DMS79 treated with DMSO at 0.1 percent for 48 hours (cell line): Measurements from ENCODE around the gene TMEM91.

Experiments
- DNase-seq: peaks from one replicate; lab custom pipeline; 2025; lab: John Stamatoyannopoulos, UW

The TMEM91 gene

GRCh38 chr19:41412953-41413352 is 36.6 kb downstream of the TMEM91 start:
- no peak for DNase-seq

DNA sequence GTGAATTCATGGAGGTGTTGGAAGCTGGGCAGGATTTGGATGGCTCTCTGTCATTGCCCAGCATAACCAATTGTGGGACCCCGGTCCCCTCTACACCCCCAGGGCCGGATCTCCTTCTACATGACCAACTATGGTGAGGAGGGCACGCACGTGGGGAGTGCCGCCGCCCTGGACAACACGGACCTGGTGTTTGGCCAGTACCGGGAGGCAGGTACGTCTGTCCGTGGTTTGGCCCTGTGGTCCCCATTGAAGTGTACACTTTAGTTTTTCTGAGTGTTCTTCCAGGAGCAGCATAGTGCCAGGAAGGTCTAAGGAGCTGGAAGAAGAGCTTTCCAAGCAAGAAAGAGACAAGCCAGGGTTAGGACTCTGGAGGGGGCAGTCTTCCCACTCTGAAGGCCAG is 37.6 kb downstream of the TMEM91 start:
- no peak for DNase-seq

DNA sequence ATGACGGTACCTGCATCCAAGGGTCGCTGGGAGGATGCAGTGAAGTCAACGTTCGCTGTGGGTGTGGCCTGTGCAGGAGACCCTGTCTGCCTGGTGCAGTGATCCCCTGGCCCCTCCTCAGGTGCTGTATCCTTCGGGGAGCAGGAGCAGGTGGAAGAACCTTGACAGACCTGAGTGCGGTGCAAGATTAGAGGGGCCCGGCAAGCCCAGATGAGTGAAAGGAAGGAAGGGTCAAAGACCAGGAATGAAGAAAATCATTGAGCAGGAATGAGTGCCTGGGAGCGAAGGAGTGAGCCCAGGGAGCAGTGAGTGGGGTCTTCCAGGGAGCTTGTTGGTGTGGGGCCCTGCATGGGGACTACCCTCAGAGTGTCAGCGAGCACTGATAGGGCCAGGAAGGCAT is 38.1 kb downstream of the TMEM91 start:
- peak; percentile 53 for DNase-seq

- peak; percentile 98 for DNase-seq
Measured at GRCh38 chr19:41415154-41415571, 38.8 kb downstream of the TMEM91 start.

- DNase-seq: peak; percentile 9
Measured at GRCh38 chr19:41416194-41416674, 39.9 kb downstream of the TMEM91 start.

DNA sequence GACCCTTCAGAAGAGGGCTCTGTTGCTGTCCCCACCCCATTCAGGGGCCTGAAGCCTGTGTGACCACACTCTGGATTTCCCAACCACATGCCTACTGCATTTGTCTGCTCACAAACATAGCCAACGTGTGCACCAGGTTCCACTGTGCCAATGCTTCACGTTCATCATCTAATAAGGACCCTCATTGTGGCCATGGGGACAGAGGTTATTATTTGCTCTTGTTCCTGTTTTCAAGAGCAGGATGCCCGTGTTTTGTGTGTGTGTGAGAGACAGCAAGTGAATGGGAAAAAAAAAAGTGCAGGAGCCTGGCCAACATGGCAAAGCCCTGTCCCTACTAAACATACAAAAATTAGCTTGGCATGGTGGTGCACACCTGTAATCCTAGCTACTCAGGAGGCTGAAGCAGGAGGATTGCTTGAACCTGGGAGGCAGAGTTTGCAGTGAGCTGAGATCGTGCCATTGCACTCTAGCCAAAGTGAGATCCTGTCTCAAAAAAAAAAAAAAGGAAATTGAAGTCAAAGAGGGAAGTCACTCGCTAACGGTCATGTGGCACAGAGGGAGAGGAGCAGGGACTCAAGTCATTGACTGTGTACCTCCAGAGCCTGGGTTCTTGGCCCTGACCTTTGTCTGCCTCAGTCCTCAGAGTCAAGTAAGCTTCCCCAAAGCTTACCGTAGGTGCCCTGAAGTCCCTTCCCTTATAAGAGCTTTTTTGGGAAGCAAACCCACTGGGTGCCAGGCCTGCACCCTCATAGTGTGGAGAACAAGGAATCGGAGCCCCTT is 44.0 kb downstream of the TMEM91 start:
- DNase-seq: no peak

DNA sequence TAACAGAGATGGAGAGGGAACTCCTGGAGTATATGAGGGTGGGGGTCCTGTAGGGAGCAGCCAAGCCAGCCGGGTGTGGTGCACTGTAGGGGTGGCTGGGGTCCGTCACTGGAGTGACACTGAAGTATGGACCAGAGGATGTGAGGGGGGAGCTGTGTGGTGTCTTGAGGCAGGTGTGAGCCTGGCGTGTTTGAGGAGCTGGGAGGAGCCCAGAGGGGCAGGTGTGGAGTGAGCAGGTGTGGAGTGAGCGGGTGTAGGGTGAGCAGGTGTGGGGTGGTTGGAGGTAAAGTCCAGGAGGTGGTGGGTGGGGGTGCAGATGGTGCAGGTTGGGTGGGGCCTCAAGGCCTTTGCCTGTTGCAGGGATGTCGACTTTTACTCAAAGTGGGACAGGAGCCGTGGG is 45.0 kb downstream of the TMEM91 start:
- DNase-seq: peak; percentile 58

DNA sequence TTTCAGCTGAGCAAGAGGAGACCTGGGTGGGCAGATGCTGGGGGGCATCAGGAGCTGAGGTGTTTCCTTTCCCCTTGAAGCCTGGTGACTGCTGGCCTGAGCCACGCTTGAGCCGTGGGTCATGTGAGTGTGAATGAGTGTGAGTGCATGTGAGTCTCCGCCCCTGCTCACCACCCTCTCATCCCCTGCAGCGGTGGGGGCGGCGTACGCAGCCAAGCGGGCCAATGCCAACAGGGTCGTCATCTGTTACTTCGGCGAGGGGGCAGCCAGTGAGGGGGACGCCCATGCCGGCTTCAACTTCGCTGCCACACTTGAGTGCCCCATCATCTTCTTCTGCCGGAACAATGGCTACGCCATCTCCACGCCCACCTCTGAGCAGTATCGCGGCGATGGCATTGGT is 45.6 kb downstream of the TMEM91 start:
- no peak for DNase-seq

DNA sequence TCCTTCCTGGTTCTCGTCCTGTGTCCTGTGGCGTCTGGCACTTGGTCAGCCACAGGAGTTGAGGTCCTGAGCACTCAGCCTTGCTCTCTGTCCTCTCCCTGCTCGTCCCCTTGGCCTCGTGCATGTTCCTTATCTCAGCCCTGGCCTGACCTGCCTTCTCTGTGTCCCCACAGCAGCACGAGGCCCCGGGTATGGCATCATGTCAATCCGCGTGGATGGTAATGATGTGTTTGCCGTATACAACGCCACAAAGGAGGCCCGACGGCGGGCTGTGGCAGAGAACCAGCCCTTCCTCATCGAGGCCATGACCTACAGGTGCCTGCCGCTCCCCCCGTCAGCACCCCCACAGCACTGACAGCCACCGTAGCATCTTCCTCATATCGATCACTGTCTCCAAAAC is 46.1 kb downstream of the TMEM91 start:
- no peak for DNase-seq

- DNase-seq: no peak
Measured at GRCh38 chr19:41422955-41423354, 46.6 kb downstream of the TMEM91 start.

GRCh38 chr19:41424335-41425173 is 48.2 kb downstream of the TMEM91 start:
- no peak for DNase-seq

DNA sequence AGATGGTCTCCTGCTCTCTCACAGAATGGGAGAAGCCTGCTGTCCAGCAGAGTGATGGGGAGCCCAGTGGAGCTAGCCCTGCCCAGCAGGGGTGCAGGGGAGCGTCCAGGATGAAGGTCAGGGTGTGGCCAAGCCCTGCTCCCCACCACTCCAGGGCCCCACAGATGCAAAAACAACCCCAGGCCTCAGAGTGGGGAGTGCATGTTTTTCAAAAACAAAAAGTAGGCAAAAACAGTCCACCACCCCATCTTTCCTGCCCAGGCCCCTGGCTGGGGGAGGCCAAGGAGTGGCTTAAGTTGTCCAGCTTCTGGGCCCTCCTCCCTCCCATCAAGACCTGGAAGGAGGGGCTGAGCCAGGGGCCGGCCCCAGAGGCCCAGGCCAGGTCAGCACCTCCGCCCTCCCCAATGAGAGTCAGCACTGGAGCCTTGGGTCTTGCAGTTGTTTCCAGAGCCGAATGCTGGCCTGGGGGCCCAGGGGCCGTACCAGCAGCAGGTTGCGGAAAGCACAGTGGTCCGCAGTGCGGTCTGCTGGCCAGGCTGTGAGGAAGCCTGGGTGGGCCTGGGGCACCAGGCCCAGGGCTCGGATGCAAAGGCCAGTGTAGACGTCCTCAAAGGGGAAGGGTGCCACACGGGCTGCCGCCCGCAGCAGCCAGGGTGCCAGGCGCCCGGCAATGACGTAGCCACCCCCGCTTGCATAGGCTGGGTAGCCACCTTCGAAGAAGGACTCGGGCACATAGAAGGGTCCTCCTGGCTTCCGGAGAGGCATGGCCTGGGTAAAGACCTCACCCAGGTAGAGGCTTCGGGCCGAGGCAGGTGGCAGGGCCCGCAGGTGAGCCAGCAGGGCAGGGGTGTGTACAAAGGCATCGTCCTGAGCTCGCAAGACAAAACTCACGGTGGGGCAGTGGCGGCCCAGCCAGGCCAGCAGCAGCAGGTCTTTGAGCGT is 49.1 kb downstream of the TMEM91 start:
- DNase-seq: no peak

DNA sequence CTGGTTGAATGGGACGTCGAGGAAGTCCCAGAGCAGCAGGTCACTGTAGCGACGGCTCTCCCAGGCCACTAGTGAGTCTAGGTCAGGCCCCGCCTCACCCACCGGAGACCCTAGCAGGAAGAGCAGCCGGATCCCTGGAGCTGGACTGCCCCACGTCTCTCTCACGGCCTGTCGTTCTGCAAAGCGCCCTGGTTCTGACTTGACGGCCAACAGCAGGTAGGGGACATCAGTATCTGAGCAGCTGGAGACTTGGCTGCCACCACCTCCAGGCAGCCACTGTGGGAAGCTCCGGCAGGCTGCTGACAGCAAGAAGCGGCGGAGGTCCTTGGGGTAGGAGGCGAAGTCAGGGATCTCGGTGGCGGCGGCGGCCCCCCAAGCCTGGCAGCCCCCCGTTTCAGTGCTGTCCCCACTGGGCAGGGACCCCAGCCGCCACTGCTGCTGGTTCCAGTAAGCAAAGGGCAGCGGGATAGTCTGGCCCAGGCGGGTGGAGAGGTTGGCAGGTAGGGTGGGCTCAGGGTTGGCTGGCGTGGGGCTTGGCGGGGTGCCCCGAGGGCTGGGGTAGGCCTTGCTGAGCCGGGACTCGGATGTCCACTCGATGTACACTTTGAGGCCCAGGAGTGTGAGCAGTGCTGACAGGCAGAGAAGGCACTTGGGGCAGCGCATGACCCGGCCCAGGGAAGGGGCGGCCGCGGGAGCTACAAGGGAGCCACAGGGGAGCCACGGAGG is 49.9 kb downstream of the TMEM91 start:
- no peak for DNase-seq

DNA sequence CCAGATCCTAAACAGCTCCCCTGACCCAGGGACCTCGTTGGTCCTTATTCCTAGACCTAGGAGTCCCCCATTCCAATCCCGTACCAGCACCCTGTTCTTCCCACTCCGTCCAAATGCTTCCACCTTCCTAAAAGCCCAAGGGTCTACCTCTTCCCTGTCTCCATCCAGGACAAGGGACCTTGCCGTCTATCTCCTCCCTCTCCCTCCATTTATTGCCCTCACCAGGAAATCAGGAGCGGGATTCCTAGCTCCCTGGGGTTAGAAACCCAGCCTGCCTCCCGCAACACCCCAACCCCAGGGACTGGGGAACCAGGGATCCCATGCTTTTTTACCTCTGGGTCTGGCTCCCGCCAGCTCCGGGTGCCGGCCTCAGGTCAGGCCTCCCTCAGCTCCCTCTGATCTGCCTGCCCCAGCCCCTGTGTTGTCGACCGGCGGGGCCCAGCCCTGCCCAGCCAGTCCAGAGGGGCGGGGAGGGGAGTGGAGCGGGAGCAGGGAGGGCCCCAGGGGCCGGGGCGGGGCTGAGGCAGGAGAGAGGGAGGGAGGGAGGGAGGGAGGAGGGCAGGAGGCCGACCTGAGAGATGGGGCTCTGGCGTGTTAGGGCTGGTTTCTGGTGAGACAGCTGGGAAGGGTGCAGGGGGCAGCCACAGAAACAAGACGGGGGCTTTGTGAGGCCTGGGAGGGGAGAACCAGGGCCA is 50.8 kb downstream of the TMEM91 start, which contains the start of gene B3GNT8:
B3GNT8 (minus strand) TSS at position 423 of the 695 bp plus-strand sequence. CDS start 596 bp downstream, outside the sequence.
- peak; percentile 78 for DNase-seq

GRCh38 chr19:41427647-41428480 is 51.5 kb downstream of the TMEM91 start:
- DNase-seq: peak; percentile 80

- DNase-seq: no peak
Measured at GRCh38 chr19:41428481-41428859, 52.1 kb downstream of the TMEM91 start.

GRCh38 chr19:41430922-41431321 is 54.6 kb downstream of the TMEM91 start:
- peak; percentile 65 for DNase-seq

DNA sequence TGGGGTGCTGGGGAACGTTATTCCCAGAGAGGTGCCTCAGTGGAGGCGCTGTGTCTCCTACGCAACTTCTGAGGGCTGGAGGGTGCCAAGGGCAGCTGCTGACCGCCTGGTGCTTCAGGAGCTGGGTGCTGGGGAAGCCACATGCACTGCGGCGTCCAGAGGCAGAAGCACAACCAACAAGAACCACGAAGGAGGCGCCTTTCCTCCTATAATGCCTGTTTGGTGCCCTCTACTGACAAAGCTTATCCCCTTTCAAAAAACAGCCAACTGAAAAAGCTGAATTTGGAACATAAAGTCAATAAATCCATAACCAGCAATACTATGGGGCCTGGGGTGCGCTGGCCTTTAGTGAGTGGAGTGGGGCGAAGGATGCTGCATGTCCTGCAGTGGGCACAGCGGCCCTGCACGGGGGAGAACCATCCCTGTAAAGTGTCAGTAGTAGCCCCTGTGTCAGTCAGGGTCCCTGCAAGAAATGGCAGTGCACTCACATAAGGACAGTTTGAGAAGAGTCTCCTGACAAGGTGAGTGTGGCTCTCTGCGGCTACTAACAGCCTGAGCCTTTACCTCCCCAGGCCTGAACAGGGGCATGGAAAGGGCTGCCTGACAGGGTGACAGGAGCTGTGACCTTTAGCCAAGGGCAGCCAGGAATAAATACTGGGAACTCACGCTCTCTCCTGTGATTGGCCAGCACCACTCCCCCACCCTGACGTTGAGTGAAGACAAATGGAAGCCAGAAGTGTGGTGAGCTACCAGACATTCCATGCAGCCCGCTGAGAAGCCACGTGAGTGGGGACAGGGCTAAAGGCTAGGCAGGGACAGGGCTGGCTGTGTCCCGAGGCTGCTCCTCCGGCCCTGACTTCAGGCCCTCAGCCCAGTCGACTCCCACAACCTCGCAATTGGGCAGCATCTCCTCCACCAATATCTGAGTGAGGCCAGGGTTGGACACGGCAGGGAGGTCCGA is 55.4 kb downstream of the TMEM91 start:
- peak; percentile 10 for DNase-seq
